K562 (cell line): ENCODE measurements around the gene ANKRD33. TPM values are rescaled to one million over a fixed set of nuclear protein-coding genes. Genes with fewer than 3 reads are reported as not detected.

ENCODE experiments used
- ARNT ChIP-seq, 2 experiments: fragments of 450-650 bp; IDR thresholded peaks; 2 replicates each; pipeline ENCODE4 v1.6.1; 2016; ENCODE audit warnings: mild to moderate bottlenecking in 1 of 2
- ATF7 ChIP-seq: fragments of 450-650 bp; IDR thresholded peaks from 2 replicates; pipeline ENCODE4 v1.7.1; 2014; ENCODE audit warnings: mild to moderate bottlenecking, moderate library complexity
- CCAR2 ChIP-seq: fragments of 200-400 bp; formaldehyde crosslinking; IDR thresholded peaks from 2 replicates; pipeline ENCODE4 v1.6.1; 2017; ENCODE audit warnings: mild to moderate bottlenecking, low read depth, low read length
- CREM ChIP-seq: IDR thresholded peaks from 2 replicates; pipeline ENCODE4 v1.6.1; 2014; ENCODE audit warnings: antibody characterized with exemption, low read depth
- CTBP1 ChIP-seq: fragments of 450-650 bp; IDR thresholded peaks from 2 replicates; pipeline ENCODE4 v1.6.1; 2016; ENCODE audit warnings: borderline replicate concordance
- E2F8 ChIP-seq: fragments of 450-650 bp; IDR thresholded peaks from 2 replicates; pipeline ENCODE4 v1.7.1; 2018; ENCODE audit warnings: mild to moderate bottlenecking, low read depth; ENCODE audit not compliant: partially characterized antibody
- HDAC3 ChIP-seq: fragments of 450-650 bp; IDR thresholded peaks from 2 replicates; pipeline ENCODE4 v1.6.1; 2018; ENCODE audit warnings: borderline replicate concordance, mild to moderate bottlenecking, moderate library complexity; ENCODE audit not compliant: partially characterized antibody
- JUND ChIP-seq, 2 experiments: IDR thresholded peaks; 2 replicates in 1 of 2; 3 replicates in 1 of 2; pipeline ENCODE4 v1.6.1; 2011; ENCODE audit warnings: borderline replicate concordance in 2 of 2, low read depth in 2 of 2, low read length in 2 of 2, improper control_type of control experiment in 1 of 2, missing biosample characterization in 1 of 2, missing genetic modification characterization in 1 of 2, missing genetic modification reagents in 1 of 2
- KAT7 ChIP-seq: sonication (generic); formaldehyde crosslinking; IDR thresholded peaks from 2 replicates; pipeline ENCODE4 v1.8.0; 2022; ENCODE audit warnings: missing genetic modification reagents, mild to moderate bottlenecking, borderline replicate concordance
- MED1 ChIP-seq: sonication (generic); formaldehyde crosslinking; IDR thresholded peaks from 2 replicates; pipeline ENCODE4 v1.8.1; 2023; ENCODE audit warnings: missing genetic modification reagents, borderline replicate concordance
- NCOA4 ChIP-seq: fragments of 450-650 bp; IDR thresholded peaks from 2 replicates; pipeline ENCODE4 v1.6.1; 2018; ENCODE audit warnings: mild to moderate bottlenecking; ENCODE audit not compliant: partially characterized antibody
- NCOR1 ChIP-seq: fragments of 450-650 bp; IDR thresholded peaks from 2 replicates; pipeline ENCODE4 v1.6.1; 2016; ENCODE audit warnings: mild to moderate bottlenecking, moderate library complexity
- NFRKB ChIP-seq: fragments of 450-650 bp; IDR thresholded peaks from 2 replicates; pipeline ENCODE4 v1.6.1; 2016; ENCODE audit warnings: low read depth
- PML ChIP-seq: IDR thresholded peaks from 2 replicates; pipeline ENCODE4 v1.6.1; 2012; ENCODE audit warnings: low read length, inconsistent platforms
- POLR2B ChIP-seq: fragments of 450-650 bp; IDR thresholded peaks from 2 replicates; pipeline ENCODE4 v1.6.1; 2018; ENCODE audit warnings: low read depth; ENCODE audit not compliant: partially characterized antibody
- ZBTB7A ChIP-seq: IDR thresholded peaks from 2 replicates; pipeline ENCODE4 v1.6.1; 2011; ENCODE audit warnings: low read depth, mild to moderate bottlenecking, low read length, moderate library complexity, borderline replicate concordance; ENCODE audit not compliant: control insufficient read depth
- ZNF561 ChIP-seq: fragments of 450-650 bp; formaldehyde crosslinking; conservative IDR thresholded peaks from 2 replicates; pipeline ENCODE4 v1.4.0; 2020; ENCODE audit warnings: mild to moderate bottlenecking, moderate library complexity
- polyA plus RNA-seq, 8 experiments: library from polyadenylated mRNA; depleted of rRNA in 4 of 8; stranded (reverse) in 5 of 8; unstranded in 3 of 8; fragments of >200 nt; fragmentation: Nextera tagmentation in 2 of 8; fragmentation: Illumina TruSeq in 1 of 8; extraction: Ambion mirVana in 2 of 8; extraction: Trizol in 1 of 8; gene quantifications; 2 replicates each; pipeline versions ENCODE4 v1.2.1 to v1.2.3, GENCODE V29; 2011 to 2014; ENCODE audit warnings: inconsistent platforms in 1 of 8, missing spikeins in 1 of 8
- total RNA-seq, 7 experiments: library from RNA; depleted of rRNA in 6 of 7; stranded (reverse); fragments of >200 nt in 6 of 7; fragmentation: Illumina TruSeq in 2 of 7; extraction: Trizol in 2 of 7; gene quantifications; 2 replicates each; pipeline versions ENCODE4 v1.2.1 to v1.2.3, GENCODE V29; 2011 to 2021; ENCODE audit warnings: low replicate concordance in 1 of 7
- TF ChIP-seq, protein P1 (sequence below): sonication (generic); IDR thresholded peaks from 2 replicates; pipeline ENCODE4 v1.6.1; 2016
- TF ChIP-seq, protein P2 (sequence below), 2 experiments: fragments of 450-650 bp; IDR thresholded peaks; 2 replicates each; pipeline ENCODE4 v1.6.1; 2016
- TF ChIP-seq, protein P3 (sequence below): sonication (generic); formaldehyde crosslinking; IDR thresholded peaks from 2 replicates; pipeline ENCODE4 v1.8.1; 2023; ENCODE audit warnings: mild to moderate bottlenecking, missing genetic modification reagents

The ANKRD33 gene
- total and polyA plus RNA-seq, 9 of the 15 experiments (the other 6 are each of a cell fraction or from before 2014, with no cell fraction given) = 0.04 to 0.11 (median 0.07) TPM; not detected in 4

- TF ChIP-seq NCOR1 (peak; percentile 83), JUND (IDR thresholded peaks at IDR 0.05; ENCODE audit: borderline replicate concordance, low read depth, low read length) (peak; percentile 90), JUND (tag; IDR thresholded peaks at IDR 0.05; ENCODE audit: borderline replicate concordance, low read depth, low read length) (peak; percentile 73; the same call in 1 of the 3 replicates), MED1 (CRISPR knock-in tag) (no peak), NFRKB (peak; percentile 88), ZBTB7A (peak; percentile 82; the same call in 1 of the 2 replicates), ATF7 (peak; percentile 91), ARNT (IDR thresholded peaks at IDR 0.05) (peak in 1 of 2 experiments; percentile 34; a peak in 2 of 4 replicates), POLR2B (peak; percentile 88), PML (0 out of 2 replicates have a peak, but pooled peaks have one; percentile 34), KAT7 (CRISPR knock-in tag) (0 out of 2 replicates have a peak, but pooled peaks have one; percentile 37), E2F8 (no peak), HDAC3 (peak; percentile 78), NCOA4 (no peak), ZNF561 (CRISPR knock-in tag) (no peak), CCAR2 (no peak), CREM (peak; percentile 81), CTBP1 (peak; percentile 46)
- TF ChIP-seq, protein P1, sequence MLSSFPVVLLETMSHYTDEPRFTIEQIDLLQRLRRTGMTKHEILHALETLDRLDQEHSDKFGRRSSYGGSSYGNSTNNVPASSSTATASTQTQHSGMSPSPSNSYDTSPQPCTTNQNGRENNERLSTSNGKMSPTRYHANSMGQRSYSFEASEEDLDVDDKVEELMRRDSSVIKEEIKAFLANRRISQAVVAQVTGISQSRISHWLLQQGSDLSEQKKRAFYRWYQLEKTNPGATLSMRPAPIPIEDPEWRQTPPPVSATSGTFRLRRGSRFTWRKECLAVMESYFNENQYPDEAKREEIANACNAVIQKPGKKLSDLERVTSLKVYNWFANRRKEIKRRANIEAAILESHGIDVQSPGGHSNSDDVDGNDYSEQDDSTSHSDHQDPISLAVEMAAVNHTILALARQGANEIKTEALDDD = no peak; the same call in 1 of the 2 replicates
- TF ChIP-seq, protein P2, sequence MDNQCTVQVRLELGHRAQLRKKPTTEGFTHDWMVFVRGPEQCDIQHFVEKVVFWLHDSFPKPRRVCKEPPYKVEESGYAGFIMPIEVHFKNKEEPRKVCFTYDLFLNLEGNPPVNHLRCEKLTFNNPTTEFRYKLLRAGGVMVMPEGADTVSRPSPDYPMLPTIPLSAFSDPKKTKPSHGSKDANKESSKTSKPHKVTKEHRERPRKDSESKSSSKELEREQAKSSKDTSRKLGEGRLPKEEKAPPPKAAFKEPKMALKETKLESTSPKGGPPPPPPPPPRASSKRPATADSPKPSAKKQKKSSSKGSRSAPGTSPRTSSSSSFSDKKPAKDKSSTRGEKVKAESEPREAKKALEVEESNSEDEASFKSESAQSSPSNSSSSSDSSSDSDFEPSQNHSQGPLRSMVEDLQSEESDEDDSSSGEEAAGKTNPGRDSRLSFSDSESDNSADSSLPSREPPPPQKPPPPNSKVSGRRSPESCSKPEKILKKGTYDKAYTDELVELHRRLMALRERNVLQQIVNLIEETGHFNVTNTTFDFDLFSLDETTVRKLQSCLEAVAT (IDR thresholded peaks at IDR 0.05) = peak in 1 of 2 experiments; percentile 78; a peak in 2 of 4 replicates
- TF ChIP-seq, protein P3, sequence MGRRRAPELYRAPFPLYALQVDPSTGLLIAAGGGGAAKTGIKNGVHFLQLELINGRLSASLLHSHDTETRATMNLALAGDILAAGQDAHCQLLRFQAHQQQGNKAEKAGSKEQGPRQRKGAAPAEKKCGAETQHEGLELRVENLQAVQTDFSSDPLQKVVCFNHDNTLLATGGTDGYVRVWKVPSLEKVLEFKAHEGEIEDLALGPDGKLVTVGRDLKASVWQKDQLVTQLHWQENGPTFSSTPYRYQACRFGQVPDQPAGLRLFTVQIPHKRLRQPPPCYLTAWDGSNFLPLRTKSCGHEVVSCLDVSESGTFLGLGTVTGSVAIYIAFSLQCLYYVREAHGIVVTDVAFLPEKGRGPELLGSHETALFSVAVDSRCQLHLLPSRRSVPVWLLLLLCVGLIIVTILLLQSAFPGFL (CRISPR knock-in tag) = no peak
These were observed 17.8 kb downstream of the ANKRD33 start (continued) for GRCh38 chr12:51905471-51906429.
